Upper lobe of left lung (tissue), 6 donors: Measurements from ENCODE around the gene SETD2. TPM values are rescaled to one million over a fixed set of nuclear protein-coding genes. Genes with fewer than 3 reads are reported as not detected.

Experiments
- ATAC-seq, 2 donors: fragments of 200-7000 bp; cut with Tn5 transposase; one replicate each; pipeline ENCODE4 v1.9.1; 2022; ENCODE audit warnings: mild to moderate bottlenecking in 2 of 2, moderate library complexity in 2 of 2; ENCODE audit not compliant: low FRiP score in 2 of 2
- DNase-seq, 2 donors: peaks; one replicate each; pipeline ENCODE4 v3.0.0-alpha.2; 2019 to 2020
- H3K27ac ChIP-seq, 4 donors: fragments of 200-600 bp; sonication (generic); one replicate each; pipeline ENCODE4 v1.5.1; 2016 to 2019
- H3K27me3 ChIP-seq, 4 donors: fragments of 200-600 bp; sonication (generic); one replicate each; pipeline ENCODE4 v1.5.1; 2017 to 2019
- H3K36me3 ChIP-seq, 4 donors: fragments of 200-600 bp; sonication (generic); one replicate each; pipeline ENCODE4 v1.5.1; 2016 to 2019
- H3K4me1 ChIP-seq, 4 donors: fragments of 200-600 bp; sonication (generic); one replicate each; pipeline ENCODE4 v1.5.1; 2018 to 2019
- H3K4me3 ChIP-seq, 4 donors: fragments of 200-600 bp; sonication (generic); one replicate each; pipeline ENCODE4 v1.5.1; 2017 to 2019; ENCODE audit warnings: mild to moderate bottlenecking in 2 of 4, moderate library complexity in 1 of 4
- H3K9me3 ChIP-seq, 4 donors: fragments of 200-600 bp; sonication (generic); one replicate each; pipeline ENCODE4 v1.5.1; 2018 to 2019
- CTCF ChIP-seq, 6 experiments: fragments of 450-650 bp in 4 of 6; fragments of 200-600 bp in 2 of 6; sonication (generic) in 2 of 6; IDR thresholded peaks; one replicate each; pipeline ENCODE4 v1.5.1; 2016 to 2019; ENCODE audit warnings: antibody characterized with exemption in 6 of 6
- EP300 ChIP-seq, 4 donors: sonication (generic); formaldehyde crosslinking; IDR thresholded peaks; one replicate each; pipeline ENCODE4 v1.5.1; 2017; ENCODE audit warnings: antibody characterized with exemption in 4 of 4, control low read depth in 2 of 4
- POLR2A ChIP-seq, 4 donors: fragments of 450-650 bp; IDR thresholded peaks; one replicate each; pipeline ENCODE4 v1.5.1; 2016 to 2017; ENCODE audit warnings: antibody characterized with exemption in 4 of 4, mild to moderate bottlenecking in 2 of 4
- POLR2AphosphoS5 ChIP-seq, 2 donors: sonication (generic); formaldehyde crosslinking; IDR thresholded peaks; one replicate each; pipeline ENCODE4 v1.5.1; 2017; ENCODE audit warnings: antibody characterized with exemption in 2 of 2
- WGBS, 2 donors: methylation state at CpG; one replicate each; pipeline ENCODE4 v1.1.5; 2017 to 2018; 5-methylcytosine and 5-hydroxymethylcytosine counted together
- total RNA-seq, 6 donors: library from RNA; depleted of rRNA in 4 of 6; stranded (reverse); fragments of >200 nt in 4 of 6; gene quantifications; one replicate each; pipeline versions ENCODE4 v1.1.0 to v1.2.1, GENCODE V29; 2016 to 2021
- donor health status: DM: no; HTN: no; CAD: no; lungs with moderate emphysema.
- donor health status: DM: no; HTN: yes; CAD: no; lungs with severe emphysema.

SETD2 gene
- total RNA-seq, 6 donors from 2014 or later, result 33.8 to 111 (median 53.5) TPM

GRCh38 chr3:46998852-46999515 is 164.9 kb downstream of the SETD2 start:
- peaks cover 8 to 100% (median 89%) of the 10 kb centered on the region in 4 donors for H3K36me3 ChIP-seq
- no peak for TF ChIP-seq POLR2A (IDR thresholded peaks at IDR 0.05)
- no peak for TF ChIP-seq POLR2AphosphoS5 (IDR thresholded peaks at IDR 0.05)
- peak in 1 of 6 experiments; percentile 3 for TF ChIP-seq CTCF (IDR thresholded peaks at IDR 0.05)
- TF ChIP-seq EP300 (IDR thresholded peaks at IDR 0.05), result no peak

GRCh38 chr3:46998121-46998851 is 165.6 kb downstream of the SETD2 start:
- peaks cover 8 to 100% (median 89%) of the 10 kb centered on the region in 4 donors for H3K36me3 ChIP-seq
- no peak overlapping the region for H3K4me3 ChIP-seq
- peaks cover 0 to 10% (median 0%) of the 10 kb centered on the region in 4 donors for H3K4me1 ChIP-seq
- TF ChIP-seq CTCF (IDR thresholded peaks at IDR 0.05) (peak; percentile 69 to 95 (median 91)), EP300 (IDR thresholded peaks at IDR 0.05) (no peak)
- ATAC-seq, result peak; percentile 56 to 68
- H3K27ac ChIP-seq, result peak overlapping the region in 2 of 4 donors; percentile 8 to 53
- 65% methylated on average over 26 of the region's 27 CpGs; no CpG with 5 or more reads in 1 of the 2 donors for WGBS, 2 donors
- H3K9me3 ChIP-seq, result no peaks in the 10 kb centered on the region
- H3K27me3 ChIP-seq, result no peaks in the 10 kb centered on the region
- DNase-seq, result peak; percentile 86 to 95

More at GRCh38 chr3:46998852-46999515, 164.9 kb downstream of the SETD2 start:
- DNase-seq, result no peak
- WGBS, 2 donors, result 79 to 83% methylated on average over 10 to 22 of the region's 22 CpGs
- Histone ChIP-seq H3K9me3 (no peaks in the 10 kb centered on the region), H3K27me3 (no peaks in the 10 kb centered on the region), H3K4me3 (no peak overlapping the region), H3K27ac (peak overlapping the region in 1 of 4 donors; percentile 30), H3K4me1 (peaks cover 0 to 10% (median 0%) of the 10 kb centered on the region in 4 donors)
- no peak for ATAC-seq

- H3K36me3 ChIP-seq, result peaks cover 8 to 100% (median 86%) of the 10 kb centered on the region in 4 donors
- H3K27ac ChIP-seq, result peak overlapping the region in 2 of 4 donors; percentile 8 to 53
- H3K27me3 ChIP-seq, result no peaks in the 10 kb centered on the region
- 68 to 87% methylated on average over 12 to 13 of the region's 13 CpGs for WGBS, 2 donors
- DNase-seq (no peak), ATAC-seq (no peak)
- H3K4me1 ChIP-seq, result peaks cover 0 to 10% (median 0%) of the 10 kb centered on the region in 4 donors
- TF ChIP-seq POLR2AphosphoS5 (IDR thresholded peaks at IDR 0.05) (no peak), POLR2A (IDR thresholded peaks at IDR 0.05) (no peak), CTCF (IDR thresholded peaks at IDR 0.05) (no peak), EP300 (IDR thresholded peaks at IDR 0.05) (no peak)
- H3K9me3 ChIP-seq, result no peaks in the 10 kb centered on the region
- no peak overlapping the region for H3K4me3 ChIP-seq
Measured at GRCh38 chr3:46997453-46998091, 166.3 kb downstream of the SETD2 start.

- ATAC-seq (no peak), DNase-seq (no peak)
Measured at GRCh38 chr3:46996689-46997452, 167.0 kb downstream of the SETD2 start.

More at GRCh38 chr3:46996689-46997452, 167.0 kb downstream of the SETD2 start:
- Histone ChIP-seq H3K9me3 (no peaks in the 10 kb centered on the region), H3K36me3 (peaks cover 3 to 100% (median 83%) of the 10 kb centered on the region in 4 donors), H3K27ac (peak overlapping the region in 1 of 4 donors; percentile 7), H3K4me1 (peaks cover 0 to 10% (median 0%) of the 10 kb centered on the region in 4 donors), H3K27me3 (no peaks in the 10 kb centered on the region), H3K4me3 (no peak overlapping the region)
- WGBS, 2 donors, result 69 to 83% methylated on average over 6 to 11 of the region's 12 CpGs
- TF ChIP-seq EP300 (IDR thresholded peaks at IDR 0.05), result no peak
- no peak for TF ChIP-seq CTCF (IDR thresholded peaks at IDR 0.05)
- no peak for TF ChIP-seq POLR2AphosphoS5 (IDR thresholded peaks at IDR 0.05)
